Urothelium cell line (cell line): ENCODE results near the gene GALNT9.

Experiments
- DNase-seq: peaks from one replicate; pipeline ENCODE4 v3.0.0; 2011; ENCODE audit warnings: low spot score, mixed read lengths
- FAIRE-seq: peaks from 2 replicates; lab custom pipeline; 2011; peaks lifted over from hg19 to GRCh38; lab: Jason Lieb, UNC

The GALNT9 gene

GRCh38 chr12:132282950-132283771 lies 46.2 kb downstream of the GALNT9 start:
- FAIRE-seq = peak; percentile 13
- peak; percentile 70 for DNase-seq

- no peak for FAIRE-seq
- no peak for DNase-seq
Measured at GRCh38 chr12:132282031-132282949, 47.1 kb downstream of the GALNT9 start.

GRCh38 chr12:132281038-132281437 lies 48.4 kb downstream of the GALNT9 start:
- DNase-seq (no peak), FAIRE-seq (no peak)

GRCh38 chr12:132280406-132280805 lies 49.0 kb downstream of the GALNT9 start:
- no peak for DNase-seq
- FAIRE-seq = no peak

GRCh38 chr12:132279930-132280329 lies 49.5 kb downstream of the GALNT9 start:
- DNase-seq (no peak), FAIRE-seq (no peak)

GRCh38 chr12:132279184-132279889 lies 50.1 kb downstream of the GALNT9 start:
- DNase-seq (no peak), FAIRE-seq (no peak)

- no peak for DNase-seq
- FAIRE-seq = no peak
Measured at GRCh38 chr12:132278401-132279183, 50.8 kb downstream of the GALNT9 start.

- DNase-seq (no peak), FAIRE-seq (no peak)
Measured at GRCh38 chr12:132277949-132278348, 51.4 kb downstream of the GALNT9 start.

GRCh38 chr12:132277374-132277941 lies 51.9 kb downstream of the GALNT9 start:
- DNase-seq (no peak), FAIRE-seq (no peak)

- FAIRE-seq = peak; percentile 86
- no peak for DNase-seq
Measured at GRCh38 chr12:132276827-132277373, 52.5 kb downstream of the GALNT9 start.

- no peak for DNase-seq
- FAIRE-seq = no peak
Measured at GRCh38 chr12:132276066-132276826, 53.1 kb downstream of the GALNT9 start.

GRCh38 chr12:132275631-132276030 lies 53.8 kb downstream of the GALNT9 start:
- no peak for FAIRE-seq
- no peak for DNase-seq

- no peak for FAIRE-seq
- peak; percentile 93 for DNase-seq
Measured at GRCh38 chr12:132275110-132275531, 54.3 kb downstream of the GALNT9 start.

- FAIRE-seq (no peak), DNase-seq (no peak)
Measured at GRCh38 chr12:132273992-132274334, 55.4 kb downstream of the GALNT9 start.

- no peak for FAIRE-seq
Measured at GRCh38 chr12:132272711-132273110, 56.7 kb downstream of the GALNT9 start.

GRCh38 chr12:132271755-132272092 lies 57.7 kb downstream of the GALNT9 start:
- FAIRE-seq (no peak), DNase-seq (no peak)

More at GRCh38 chr12:132272711-132273110, 56.7 kb downstream of the GALNT9 start:
- DNase-seq = no peak

GRCh38 chr12:132270969-132271754 lies 58.2 kb downstream of the GALNT9 start:
- no peak for DNase-seq
- no peak for FAIRE-seq

- no peak for DNase-seq
- no peak for FAIRE-seq
Measured at GRCh38 chr12:132270516-132270915, 58.9 kb downstream of the GALNT9 start.
